Activated T-cell treated with anti-CD3 and anti-CD28 coated beads, Interleukin-2, amount 50 U/mL, for 4 hours (primary cell): Measurements from ENCODE around the gene FGD6. TPM values are rescaled to one million over a fixed set of nuclear protein-coding genes. Genes with fewer than 3 reads are reported as not detected.
"Not testable (repeated sequence)": the region's sequence is repeated elsewhere in the genome, so short reads cannot be mapped to it uniquely, and the experiment has no call there.

ENCODE experiments used
- ATAC-seq, 2 donors: fragments of 200-7000 bp; cut with Tn5 transposase; one replicate each; pipeline ENCODE4 v1.10.0; 2021
- DNase-seq: peaks from one replicate; pipeline ENCODE4 v3.0.0-alpha.2; 2020
- H3K27me3 Mint-ChIP-seq: one replicate; pipeline ENCODE4 v1.8.0; 2021; ENCODE audit warnings: low read depth, mixed read lengths
- H3K36me3 Mint-ChIP-seq: one replicate; pipeline ENCODE4 v1.8.0; 2022; ENCODE audit warnings: mixed read lengths; ENCODE audit not compliant: insufficient read depth
- H3K4me1 Mint-ChIP-seq: one replicate; pipeline ENCODE4 v1.8.0; 2021; ENCODE audit warnings: low read depth, mixed read lengths
- H3K4me3 Mint-ChIP-seq: one replicate; pipeline ENCODE4 v1.8.0; 2021; ENCODE audit warnings: mild to moderate bottlenecking, moderate library complexity, mixed read lengths
- H3K9me3 Mint-ChIP-seq: one replicate; pipeline ENCODE4 v1.8.0; 2021; ENCODE audit warnings: mixed read lengths
- total RNA-seq, 3 donors: library from RNA; stranded (reverse); gene quantifications; one replicate each; pipeline ENCODE4 v1.2.1, GENCODE V29; 2021

Gene FGD6
- total RNA-seq, 3 donors from 2014 or later, result 0.66 to 0.82 (median 0.81) TPM

GRCh38 chr12:95099270-95099790 lies 117.9 kb downstream of the FGD6 start:
- Mint-ChIP-seq H3K36me3 (no peaks in the 10 kb centered on the region), H3K27me3 (no peaks in the 10 kb centered on the region), H3K4me3 (no peak overlapping the region), H3K4me1 (peaks cover 11% of the 10 kb centered on the region), H3K9me3 (no peaks in the 10 kb centered on the region)
- ATAC-seq, result no peak
- no peak for DNase-seq

GRCh38 chr12:95096852-95097251 lies 120.4 kb downstream of the FGD6 start:
- ATAC-seq (no peak), DNase-seq (no peak)
- H3K36me3 Mint-ChIP-seq, result peaks cover 1% of the 10 kb centered on the region
- H3K4me1 Mint-ChIP-seq, result no peaks in the 10 kb centered on the region
- H3K27me3 Mint-ChIP-seq, result no peaks in the 10 kb centered on the region
- no peak overlapping the region for H3K4me3 Mint-ChIP-seq
- H3K9me3 Mint-ChIP-seq, result no peaks in the 10 kb centered on the region

- ATAC-seq (no peak), DNase-seq (no peak)
- Mint-ChIP-seq H3K4me1 (no peaks in the 10 kb centered on the region), H3K27me3 (no peaks in the 10 kb centered on the region), H3K36me3 (peaks cover 1% of the 10 kb centered on the region), H3K9me3 (no peaks in the 10 kb centered on the region), H3K4me3 (no peak overlapping the region)
Measured at GRCh38 chr12:95096378-95096777, 120.9 kb downstream of the FGD6 start.

- DNase-seq, H3K36me3 Mint-ChIP-seq, H3K4me3 Mint-ChIP-seq, H3K9me3 Mint-ChIP-seq, ATAC-seq, H3K4me1 Mint-ChIP-seq, H3K27me3 Mint-ChIP-seq: not testable (repeated sequence)
Measured at GRCh38 chr12:95095866-95096265, 121.4 kb downstream of the FGD6 start.

GRCh38 chr12:95089462-95089861 lies 127.8 kb downstream of the FGD6 start:
- DNase-seq (no peak), ATAC-seq (no peak)
- no peak overlapping the region for H3K4me3 Mint-ChIP-seq
- no peaks in the 10 kb centered on the region for H3K4me1 Mint-ChIP-seq
- peaks cover 1% of the 10 kb centered on the region for H3K36me3 Mint-ChIP-seq
- peaks cover 4% of the 10 kb centered on the region for H3K27me3 Mint-ChIP-seq
- no peaks in the 10 kb centered on the region for H3K9me3 Mint-ChIP-seq

GRCh38 chr12:95088379-95088778 lies 128.9 kb downstream of the FGD6 start:
- DNase-seq, result no peak
- peaks cover 1% of the 10 kb centered on the region for H3K36me3 Mint-ChIP-seq
- no peaks in the 10 kb centered on the region for H3K9me3 Mint-ChIP-seq
- peaks cover 4% of the 10 kb centered on the region for H3K27me3 Mint-ChIP-seq
- ATAC-seq, result no peak
- H3K4me3 Mint-ChIP-seq, result no peak overlapping the region
- no peaks in the 10 kb centered on the region for H3K4me1 Mint-ChIP-seq

- no peak for DNase-seq
- H3K36me3 Mint-ChIP-seq, result no peaks in the 10 kb centered on the region
- peaks cover 4% of the 10 kb centered on the region for H3K27me3 Mint-ChIP-seq
- no peaks in the 10 kb centered on the region for H3K4me1 Mint-ChIP-seq
- ATAC-seq, result peak; percentile 46 to 58
- no peak overlapping the region for H3K4me3 Mint-ChIP-seq
- H3K9me3 Mint-ChIP-seq, result no peaks in the 10 kb centered on the region
Measured at GRCh38 chr12:95085612-95086011, 131.7 kb downstream of the FGD6 start.

GRCh38 chr12:95083938-95084337 lies 133.3 kb downstream of the FGD6 start:
- DNase-seq (no peak), ATAC-seq (no peak)
- H3K4me3 Mint-ChIP-seq, result no peak overlapping the region

GRCh38 chr12:95083471-95083870 lies 133.8 kb downstream of the FGD6 start:
- ATAC-seq, result no peak
- H3K27me3 Mint-ChIP-seq, result no peaks in the 10 kb centered on the region
- H3K36me3 Mint-ChIP-seq, result no peaks in the 10 kb centered on the region
- no peaks in the 10 kb centered on the region for H3K4me1 Mint-ChIP-seq
- DNase-seq, result no peak
- H3K9me3 Mint-ChIP-seq, result no peaks in the 10 kb centered on the region
- no peak overlapping the region for H3K4me3 Mint-ChIP-seq

More at GRCh38 chr12:95083938-95084337, 133.3 kb downstream of the FGD6 start:
- no peaks in the 10 kb centered on the region for H3K9me3 Mint-ChIP-seq
- no peaks in the 10 kb centered on the region for H3K4me1 Mint-ChIP-seq
- no peaks in the 10 kb centered on the region for H3K27me3 Mint-ChIP-seq
- no peaks in the 10 kb centered on the region for H3K36me3 Mint-ChIP-seq

GRCh38 chr12:95077341-95077740 lies 139.9 kb downstream of the FGD6 start:
- Mint-ChIP-seq H3K4me1 (peaks cover 7% of the 10 kb centered on the region), H3K4me3 (no peak overlapping the region), H3K36me3 (no peaks in the 10 kb centered on the region), H3K27me3 (no peaks in the 10 kb centered on the region), H3K9me3 (no peaks in the 10 kb centered on the region)
- ATAC-seq, result no peak
- no peak for DNase-seq

- no peak for ATAC-seq
- Mint-ChIP-seq H3K4me1 (peaks cover 11% of the 10 kb centered on the region), H3K36me3 (no peaks in the 10 kb centered on the region), H3K4me3 (no peak overlapping the region), H3K27me3 (no peaks in the 10 kb centered on the region), H3K9me3 (no peaks in the 10 kb centered on the region)
- DNase-seq, result no peak
Measured at GRCh38 chr12:95074766-95075165, 142.5 kb downstream of the FGD6 start.

GRCh38 chr12:95073698-95074520 lies 143.4 kb downstream of the FGD6 start:
- ATAC-seq, result peak in 1 of 2 donors; percentile 4
- H3K27me3 Mint-ChIP-seq, result no peaks in the 10 kb centered on the region
- H3K4me1 Mint-ChIP-seq, result peaks cover 13% of the 10 kb centered on the region
- no peaks in the 10 kb centered on the region for H3K36me3 Mint-ChIP-seq
- no peaks in the 10 kb centered on the region for H3K9me3 Mint-ChIP-seq
- H3K4me3 Mint-ChIP-seq, result peak overlapping the region; percentile 92
- no peak for DNase-seq

GRCh38 chr12:95072900-95073697 lies 144.2 kb downstream of the FGD6 start, which contains the start of gene NR2C1:
NR2C1 (minus strand) TSS chr12:95073618; CDS start chr12:95067384, 6,234 bp downstream.
- Mint-ChIP-seq H3K9me3 (no peaks in the 10 kb centered on the region), H3K27me3 (no peaks in the 10 kb centered on the region), H3K36me3 (peaks cover 2% of the 10 kb centered on the region), H3K4me3 (peak within 1 kb of the TSS; percentile 92), H3K4me1 (peaks cover 14% of the 10 kb centered on the region)
- DNase-seq, result peak; percentile 88
- peak; percentile 98 for ATAC-seq

GRCh38 chr12:95070378-95070777 lies 146.9 kb downstream of the FGD6 start:
- Mint-ChIP-seq H3K9me3 (no peaks in the 10 kb centered on the region), H3K4me1 (peaks cover 17% of the 10 kb centered on the region), H3K27me3 (no peaks in the 10 kb centered on the region), H3K36me3 (peaks cover 12% of the 10 kb centered on the region), H3K4me3 (no peak overlapping the region)
- ATAC-seq (no peak), DNase-seq (no peak)
